ENCODE measurements around the gene PCDHB7. TPM values are rescaled to one million over a fixed set of nuclear protein-coding genes. Genes with fewer than 3 reads are reported as not detected.
A peak's percentile ranks its signal among the peaks of the same experiment; 100 is the strongest.
"Not testable (repeated sequence)": the region's sequence is repeated elsewhere in the genome, so short reads cannot be mapped to it uniquely, and the experiment has no call there.

PCDHB7 gene
- 1 to 10 TPM in 1 of 4 donors, under 1 TPM in 2, not detected in 1; 0.27 to 1.1 (median 0.36) TPM for polyA plus RNA-seq
- long read RNA-seq, donor 1, partial matches to known transcripts = 0 of 3 reads
- long read RNA-seq, donor 1, other reads (novel, unspliced or antisense) = 0 of 3 reads
- long read RNA-seq, donor 2 = 0 reads
- long read RNA-seq, donor 3, partial matches to known transcripts = 0 of 1 reads
- long read RNA-seq, donor 3, other reads (novel, unspliced or antisense) = 0 of 1 reads
- long read RNA-seq, donor 4 = 0 reads
- long read RNA-seq, donor 5 = 0 reads
- long read RNA-seq, donor 6 = 0 reads
- long read RNA-seq, donor 7, transcript PCDHB7-201 (1 exons, 3,765 nt) = major isoform, 5 of 5 reads
- long read RNA-seq, donor 7, partial matches to known transcripts = 0 of 5 reads
- long read RNA-seq, donor 7, other reads (novel, unspliced or antisense) = 0 of 5 reads
- long read RNA-seq, donor 8 = 0 reads
- long read RNA-seq, donor 9 = 0 reads
- long read RNA-seq, donor 10, partial matches to known transcripts = 0 of 3 reads
- long read RNA-seq, donor 10, other reads (novel, unspliced or antisense) = 0 of 3 reads

- no peak for FAIRE-seq
- Histone ChIP-seq H3K9me3 (ENCODE audit: control insufficient read depth in 2 of 2, insufficient read depth in 1 of 2, low read depth in 1 of 2, low read length in 1 of 2) (peaks cover 0 to 20% of the 10 kb centered on the region in 2 donors), H3K27me3 (ENCODE audit: control insufficient read depth in 3 of 3, insufficient read depth in 3 of 3, low read length in 3 of 3) (no peaks in the 10 kb centered on the region), H3K27ac (ENCODE audit: low read depth in 1 of 3, low read length in 2 of 3) (no peak within 1 kb of the TSS), H3K36me3 (ENCODE audit: control insufficient read depth in 3 of 3, insufficient read depth in 2 of 3, low read depth in 1 of 3, low read length in 3 of 3) (no peaks in the 10 kb centered on the region), H3K4me3 (ENCODE audit: low read depth in 1 of 3, low read length in 3 of 3) (peak within 1 kb of the TSS in 1 of 3 donors; percentile 12), H3K4me1 (ENCODE audit: control insufficient read depth in 3 of 3, insufficient read depth in 2 of 3, low read depth in 1 of 3, low read length in 2 of 3) (no peaks in the 10 kb centered on the region)
- peak; percentile 1 to 11 for DNase-seq
- WGBS, 3 donors = 33 to 48% (median 36%) methylated on average over 20 of the region's 20 CpGs
Measured at GRCh38 chr5:141172381-141173204, at the start of gene PCDHB7. PCDHB7 (plus strand) TSS chr5:141172644; CDS start chr5:141172836, 192 bp downstream.

GRCh38 chr5:141123396-141124135 is 48.9 kb upstream of the PCDHB7 start:
- not testable (repeated sequence) for H3K4me1 ChIP-seq (ENCODE audit: control insufficient read depth in 3 of 3, insufficient read depth in 2 of 3, low read depth in 1 of 3, low read length in 2 of 3); H3K36me3 ChIP-seq (ENCODE audit: control insufficient read depth in 3 of 3, insufficient read depth in 2 of 3, low read depth in 1 of 3, low read length in 3 of 3); FAIRE-seq; H3K4me3 ChIP-seq (ENCODE audit: low read depth in 1 of 3, low read length in 3 of 3); H3K27me3 ChIP-seq (ENCODE audit: control insufficient read depth in 3 of 3, insufficient read depth in 3 of 3, low read length in 3 of 3); H3K27ac ChIP-seq (ENCODE audit: low read depth in 1 of 3, low read length in 2 of 3); DNase-seq
- WGBS, 3 donors = 42 to 66% (median 61%) methylated on average over 17 to 69 of the region's 73 CpGs
- peaks cover 0 to 15% of the 10 kb centered on the region in 2 donors for H3K9me3 ChIP-seq (ENCODE audit: control insufficient read depth in 2 of 2, insufficient read depth in 1 of 2, low read depth in 1 of 2, low read length in 1 of 2)

- no peaks in the 10 kb centered on the region for H3K36me3 ChIP-seq (ENCODE audit: control insufficient read depth in 3 of 3, insufficient read depth in 2 of 3, low read depth in 1 of 3, low read length in 3 of 3)
- no peak overlapping the region for H3K27ac ChIP-seq (ENCODE audit: low read depth in 1 of 3, low read length in 2 of 3)
- WGBS, 3 donors = 88 to 95% (median 95%) methylated on average over 1 of the region's 1 CpG
- H3K9me3 ChIP-seq (ENCODE audit: control insufficient read depth in 2 of 2, insufficient read depth in 1 of 2, low read depth in 1 of 2, low read length in 1 of 2) = peaks cover 0 to 9% of the 10 kb centered on the region in 2 donors
- DNase-seq = no peak
- H3K4me3 ChIP-seq (ENCODE audit: low read depth in 1 of 3, low read length in 3 of 3) = no peak overlapping the region
- no peak for FAIRE-seq
- no peaks in the 10 kb centered on the region for H3K4me1 ChIP-seq (ENCODE audit: control insufficient read depth in 3 of 3, insufficient read depth in 2 of 3, low read depth in 1 of 3, low read length in 2 of 3)
- H3K27me3 ChIP-seq (ENCODE audit: control insufficient read depth in 3 of 3, insufficient read depth in 3 of 3, low read length in 3 of 3) = no peaks in the 10 kb centered on the region
Measured at GRCh38 chr5:141127305-141127704, 45.1 kb upstream of the PCDHB7 start.

- Histone ChIP-seq H3K27me3 (ENCODE audit: control insufficient read depth in 3 of 3, insufficient read depth in 3 of 3, low read length in 3 of 3) (no peaks in the 10 kb centered on the region), H3K4me1 (ENCODE audit: control insufficient read depth in 3 of 3, insufficient read depth in 2 of 3, low read depth in 1 of 3, low read length in 2 of 3) (no peaks in the 10 kb centered on the region), H3K4me3 (ENCODE audit: low read depth in 1 of 3, low read length in 3 of 3) (peak within 1 kb of the TSS in 1 of 3 donors; percentile 9), H3K36me3 (ENCODE audit: control insufficient read depth in 3 of 3, insufficient read depth in 2 of 3, low read depth in 1 of 3, low read length in 3 of 3) (no peaks in the 10 kb centered on the region), H3K27ac (ENCODE audit: low read depth in 1 of 3, low read length in 2 of 3) (no peak within 1 kb of the TSS), H3K9me3 (ENCODE audit: control insufficient read depth in 2 of 2, insufficient read depth in 1 of 2, low read depth in 1 of 2, low read length in 1 of 2) (peaks cover 1 to 23% of the 10 kb centered on the region in 2 donors)
- WGBS, 3 donors = 22 to 38% (median 32%) methylated on average over 22 of the region's 22 CpGs
- no peak for DNase-seq
- no peak for FAIRE-seq
Measured at GRCh38 chr5:141135030-141135717, 37.3 kb upstream of the PCDHB7 start, which contains the start of gene PCDHB5. PCDHB5 (plus strand) TSS chr5:141135206; CDS start chr5:141135435, 229 bp downstream.

GRCh38 chr5:141135718-141136266 is 36.7 kb upstream of the PCDHB7 start:
- Histone ChIP-seq H3K4me1 (ENCODE audit: control insufficient read depth in 3 of 3, insufficient read depth in 2 of 3, low read depth in 1 of 3, low read length in 2 of 3) (no peaks in the 10 kb centered on the region), H3K27ac (ENCODE audit: low read depth in 1 of 3, low read length in 2 of 3) (no peak overlapping the region), H3K27me3 (ENCODE audit: control insufficient read depth in 3 of 3, insufficient read depth in 3 of 3, low read length in 3 of 3) (no peaks in the 10 kb centered on the region), H3K4me3 (ENCODE audit: low read depth in 1 of 3, low read length in 3 of 3) (no peak overlapping the region), H3K36me3 (ENCODE audit: control insufficient read depth in 3 of 3, insufficient read depth in 2 of 3, low read depth in 1 of 3, low read length in 3 of 3) (no peaks in the 10 kb centered on the region), H3K9me3 (ENCODE audit: control insufficient read depth in 2 of 2, insufficient read depth in 1 of 2, low read depth in 1 of 2, low read length in 1 of 2) (peaks cover 1 to 23% of the 10 kb centered on the region in 2 donors)
- FAIRE-seq (no peak), DNase-seq (no peak)
- 48 to 61% (median 56%) methylated on average over 19 of the region's 19 CpGs for WGBS, 3 donors

GRCh38 chr5:141137346-141137745 is 35.1 kb upstream of the PCDHB7 start:
- not testable (repeated sequence) for FAIRE-seq, DNase-seq

GRCh38 chr5:141149812-141150211 is 22.6 kb upstream of the PCDHB7 start, which contains the start of gene PCDHB6:
PCDHB6 (plus strand) TSS chr5:141150057; CDS start chr5:141150258, 201 bp downstream.
- Histone ChIP-seq H3K4me3 (ENCODE audit: low read depth in 1 of 3, low read length in 3 of 3) (no peak within 1 kb of the TSS), H3K27ac (ENCODE audit: low read depth in 1 of 3, low read length in 2 of 3) (no peak within 1 kb of the TSS), H3K27me3 (ENCODE audit: control insufficient read depth in 3 of 3, insufficient read depth in 3 of 3, low read length in 3 of 3) (no peaks in the 10 kb centered on the region), H3K36me3 (ENCODE audit: control insufficient read depth in 3 of 3, insufficient read depth in 2 of 3, low read depth in 1 of 3, low read length in 3 of 3) (no peaks in the 10 kb centered on the region), H3K9me3 (ENCODE audit: control insufficient read depth in 2 of 2, insufficient read depth in 1 of 2, low read depth in 1 of 2, low read length in 1 of 2) (peaks cover 0 to 27% of the 10 kb centered on the region in 2 donors), H3K4me1 (ENCODE audit: control insufficient read depth in 3 of 3, insufficient read depth in 2 of 3, low read depth in 1 of 3, low read length in 2 of 3) (no peaks in the 10 kb centered on the region)
- DNase-seq (no peak), FAIRE-seq (no peak)
- WGBS, 3 donors = 18 to 32% (median 24%) methylated on average over 18 of the region's 18 CpGs

More at GRCh38 chr5:141137346-141137745, 35.1 kb upstream of the PCDHB7 start:
- 53 to 69% (median 63%) methylated on average over 18 to 34 of the region's 34 CpGs for WGBS, 3 donors
- not testable (repeated sequence) for H3K36me3 ChIP-seq (ENCODE audit: control insufficient read depth in 3 of 3, insufficient read depth in 2 of 3, low read depth in 1 of 3, low read length in 3 of 3); H3K27me3 ChIP-seq (ENCODE audit: control insufficient read depth in 3 of 3, insufficient read depth in 3 of 3, low read length in 3 of 3); H3K27ac ChIP-seq (ENCODE audit: low read depth in 1 of 3, low read length in 2 of 3); H3K4me3 ChIP-seq (ENCODE audit: low read depth in 1 of 3, low read length in 3 of 3); H3K4me1 ChIP-seq (ENCODE audit: control insufficient read depth in 3 of 3, insufficient read depth in 2 of 3, low read depth in 1 of 3, low read length in 2 of 3)
- peaks cover 1 to 28% of the 10 kb centered on the region in 2 donors for H3K9me3 ChIP-seq (ENCODE audit: control insufficient read depth in 2 of 2, insufficient read depth in 1 of 2, low read depth in 1 of 2, low read length in 1 of 2)
